Stromal cell of bone marrow (primary cell): ENCODE data around the gene RARA.
A peak's percentile ranks its signal among the peaks of the same experiment; 100 is the strongest.

ENCODE experiments used
- DNase-seq: peaks from one replicate; pipeline ENCODE4 v3.0.0-alpha.2; 2012; ENCODE audit warnings: low read depth

RARA gene

DNA sequence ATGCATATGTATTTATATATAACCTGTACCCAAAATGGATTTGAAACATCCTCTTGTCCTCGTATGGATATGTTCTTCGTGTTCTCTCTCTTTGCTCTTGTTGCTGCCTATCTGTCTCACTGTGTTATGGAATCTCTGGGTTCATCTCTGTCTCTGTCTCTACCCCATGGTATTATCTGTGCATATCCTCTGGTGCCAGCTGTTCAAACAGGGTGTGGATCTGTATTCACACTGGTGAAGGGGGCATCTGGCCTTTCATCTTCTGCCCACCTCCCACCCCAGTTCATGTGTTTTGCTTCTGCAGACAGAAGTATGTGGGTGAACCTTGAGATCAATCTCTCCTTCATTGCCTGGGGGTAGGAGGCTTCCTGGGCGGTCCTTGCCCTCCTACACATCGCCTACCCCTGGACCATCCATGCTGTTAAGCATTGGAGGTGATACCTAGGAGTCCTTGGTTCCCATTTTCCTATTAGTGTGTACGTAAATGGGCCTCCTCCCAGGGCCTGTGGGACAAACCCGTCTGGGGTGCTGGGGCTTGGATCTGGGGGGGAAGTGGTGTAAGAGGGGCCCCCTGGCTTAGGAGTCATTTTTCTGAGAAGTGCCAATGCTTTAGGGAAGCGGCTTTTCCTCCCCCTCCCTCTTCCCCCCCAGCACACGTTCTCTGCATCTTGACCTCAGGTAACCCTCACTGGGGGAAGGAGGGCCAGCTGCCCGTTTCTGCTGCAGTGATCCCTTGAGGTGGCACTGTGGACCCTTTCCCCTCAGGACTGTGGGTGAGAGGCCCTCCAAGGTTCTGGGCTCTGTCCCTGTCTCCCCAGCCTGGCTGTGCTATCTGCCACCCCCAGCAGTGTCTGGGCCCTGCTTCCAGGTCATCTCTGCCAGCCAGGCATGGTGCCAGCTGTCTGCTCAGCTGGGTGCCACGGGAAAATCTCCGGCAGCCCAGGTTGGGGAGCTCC, 21.1 kb downstream of the RARA start:
- DNase-seq = no peak

DNA sequence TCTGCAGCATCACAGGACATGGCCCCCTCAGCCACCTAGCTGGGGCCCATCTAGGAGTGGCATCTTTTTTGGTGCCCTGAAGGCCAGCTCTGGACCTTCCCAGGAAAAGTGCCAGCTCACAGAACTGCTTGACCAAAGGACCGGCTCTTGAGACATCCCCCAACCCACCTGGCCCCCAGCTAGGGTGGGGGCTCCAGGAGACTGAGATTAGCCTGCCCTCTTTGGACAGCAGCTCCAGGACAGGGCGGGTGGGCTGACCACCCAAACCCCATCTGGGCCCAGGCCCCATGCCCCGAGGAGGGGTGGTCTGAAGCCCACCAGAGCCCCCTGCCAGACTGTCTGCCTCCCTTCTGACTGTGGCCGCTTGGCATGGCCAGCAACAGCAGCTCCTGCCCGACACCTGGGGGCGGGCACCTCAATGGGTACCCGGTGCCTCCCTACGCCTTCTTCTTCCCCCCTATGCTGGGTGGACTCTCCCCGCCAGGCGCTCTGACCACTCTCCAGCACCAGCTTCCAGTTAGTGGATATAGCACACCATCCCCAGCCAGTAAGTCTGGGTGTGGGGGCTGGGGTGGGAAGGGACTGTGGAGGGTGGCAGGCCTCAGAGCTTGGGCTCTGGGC, 22.0 kb downstream of the RARA start:
- DNase-seq = no peak

DNA sequence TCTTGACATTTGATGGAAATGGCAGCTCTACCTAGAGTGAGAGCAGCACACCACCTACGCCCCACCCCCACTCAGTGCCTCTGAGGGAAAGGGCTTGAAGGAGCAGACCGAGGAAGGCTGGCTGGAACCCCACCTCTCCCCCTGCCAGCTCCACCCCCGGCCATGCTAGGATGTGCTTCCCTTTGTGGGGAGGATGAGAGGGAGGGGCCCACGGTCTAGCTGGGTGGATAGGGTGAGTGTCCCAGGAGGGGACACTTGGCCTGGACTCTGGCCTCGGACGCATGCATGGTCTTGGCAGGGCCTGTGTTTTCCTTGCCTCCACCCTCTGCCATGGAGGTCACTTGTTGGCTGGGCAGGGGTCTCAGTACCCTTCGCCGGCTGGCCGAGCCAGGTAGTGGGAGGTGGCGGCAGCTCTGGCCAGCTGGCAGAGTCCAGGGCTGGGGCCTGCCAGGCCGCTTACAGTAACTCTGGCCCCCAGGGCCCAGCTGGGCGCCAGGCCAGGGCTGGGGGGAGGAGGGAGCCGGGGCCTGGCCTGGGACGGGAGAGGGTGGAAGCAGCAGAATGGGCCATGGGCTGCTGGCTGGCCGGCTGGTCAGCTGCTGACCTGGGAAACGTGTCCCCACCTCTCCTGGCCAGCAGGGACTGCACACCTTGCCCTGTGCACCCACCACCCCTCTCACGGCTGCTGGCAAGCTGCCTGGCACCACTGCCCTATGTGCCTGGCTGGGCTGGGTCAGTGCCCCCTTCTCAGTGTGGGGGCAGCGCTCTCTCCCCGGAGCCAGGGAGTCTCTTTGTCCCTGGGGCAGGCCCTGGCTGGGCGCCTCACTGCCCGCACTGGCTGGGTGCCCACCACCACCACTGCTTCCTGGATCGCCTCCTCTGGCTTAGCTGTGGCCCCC, 23.0 kb downstream of the RARA start:
- peak; percentile 84 for DNase-seq

DNA sequence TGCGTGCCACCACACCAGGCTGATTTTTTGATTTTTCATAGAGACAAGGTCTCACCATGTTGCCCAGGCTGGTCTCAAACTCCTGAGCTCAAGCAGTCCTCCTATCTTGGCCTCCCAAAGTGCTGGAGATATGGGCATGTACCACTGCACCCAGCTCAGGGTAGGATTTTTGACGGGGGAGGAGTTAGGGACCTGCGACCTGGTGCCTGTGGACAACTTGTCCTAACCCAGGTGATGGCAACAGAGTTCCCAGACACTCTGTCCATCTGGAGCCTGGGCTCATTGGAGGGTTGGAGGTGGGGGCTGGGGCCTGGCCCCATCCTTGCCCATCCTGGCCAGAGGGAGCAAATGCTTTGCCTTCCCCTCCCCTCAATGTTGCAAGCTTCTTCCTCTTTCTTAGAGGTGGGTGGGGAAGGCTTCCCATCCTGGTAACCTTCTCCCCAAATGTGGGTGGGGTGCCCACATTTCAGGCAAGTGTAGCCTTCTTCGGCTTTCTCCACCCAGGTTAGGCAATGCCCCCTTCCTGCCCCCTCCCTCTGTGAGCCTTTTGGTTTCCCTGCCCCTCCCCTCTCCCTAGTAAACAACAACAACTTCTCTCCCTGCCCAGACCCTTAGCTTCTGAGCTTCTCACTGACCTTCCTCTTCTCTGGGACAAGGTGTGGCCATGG, 24.9 kb downstream of the RARA start:
- DNase-seq = no peak

DNA sequence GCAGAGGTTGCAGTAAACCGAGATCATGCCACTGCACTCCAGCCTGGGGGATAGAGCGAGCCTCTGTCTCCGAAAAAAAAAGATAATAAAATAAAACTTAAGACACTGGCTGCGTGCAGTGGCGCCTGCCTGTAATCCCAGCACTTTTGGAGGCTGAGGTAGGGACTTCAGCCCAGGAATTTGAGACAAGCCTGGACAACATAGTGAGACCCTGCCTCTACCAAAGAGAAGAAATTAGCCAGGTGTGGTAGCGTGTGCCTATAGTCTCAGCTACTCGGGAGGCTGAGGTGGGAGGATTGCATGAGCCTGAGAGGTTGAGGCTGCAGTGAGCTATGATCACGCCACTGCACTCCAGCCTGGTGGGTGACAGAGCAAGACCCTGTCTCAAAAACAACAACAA, 26.6 kb downstream of the RARA start:
- DNase-seq = no peak

DNA sequence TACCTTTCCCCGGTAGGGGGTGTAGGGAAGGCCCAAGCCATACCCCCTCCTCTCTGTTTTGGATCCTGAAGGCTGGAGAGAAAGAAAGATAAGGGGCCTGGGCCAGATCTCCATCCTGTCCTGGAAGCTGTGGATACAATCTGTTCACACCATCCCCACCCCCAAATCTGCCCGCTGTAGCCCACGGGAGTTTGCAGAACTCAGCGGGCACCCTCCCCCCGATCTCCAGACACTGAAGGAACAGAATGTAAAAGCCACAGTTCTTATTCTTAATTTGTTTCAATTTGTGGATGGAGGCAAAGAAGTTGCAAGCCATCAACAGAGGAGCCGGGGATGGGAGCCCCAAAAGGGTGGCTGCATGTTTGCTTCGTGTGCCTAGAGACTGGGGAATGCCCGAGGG, 28.4 kb downstream of the RARA start:
- DNase-seq = no peak

DNA sequence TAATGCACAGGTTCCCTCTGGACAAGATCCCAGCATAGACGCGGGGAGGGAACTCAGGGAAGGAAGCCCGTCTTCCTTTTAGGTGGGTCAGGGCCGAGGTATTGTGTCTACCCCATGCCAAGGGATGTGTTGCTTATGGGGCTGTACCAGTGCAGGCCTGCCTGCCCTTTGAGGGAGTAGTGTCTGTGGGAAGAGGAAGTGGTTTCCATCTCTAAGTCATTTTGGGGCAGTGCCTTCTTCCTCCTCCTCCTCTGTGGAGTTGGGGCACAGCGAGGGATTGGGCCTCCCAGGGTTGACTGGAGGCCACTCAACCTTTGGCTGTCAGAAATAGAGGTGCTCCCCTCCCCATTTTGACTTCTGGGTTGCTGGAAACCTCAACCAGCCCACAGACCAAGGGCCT, 29.1 kb downstream of the RARA start:
- DNase-seq = no peak

DNA sequence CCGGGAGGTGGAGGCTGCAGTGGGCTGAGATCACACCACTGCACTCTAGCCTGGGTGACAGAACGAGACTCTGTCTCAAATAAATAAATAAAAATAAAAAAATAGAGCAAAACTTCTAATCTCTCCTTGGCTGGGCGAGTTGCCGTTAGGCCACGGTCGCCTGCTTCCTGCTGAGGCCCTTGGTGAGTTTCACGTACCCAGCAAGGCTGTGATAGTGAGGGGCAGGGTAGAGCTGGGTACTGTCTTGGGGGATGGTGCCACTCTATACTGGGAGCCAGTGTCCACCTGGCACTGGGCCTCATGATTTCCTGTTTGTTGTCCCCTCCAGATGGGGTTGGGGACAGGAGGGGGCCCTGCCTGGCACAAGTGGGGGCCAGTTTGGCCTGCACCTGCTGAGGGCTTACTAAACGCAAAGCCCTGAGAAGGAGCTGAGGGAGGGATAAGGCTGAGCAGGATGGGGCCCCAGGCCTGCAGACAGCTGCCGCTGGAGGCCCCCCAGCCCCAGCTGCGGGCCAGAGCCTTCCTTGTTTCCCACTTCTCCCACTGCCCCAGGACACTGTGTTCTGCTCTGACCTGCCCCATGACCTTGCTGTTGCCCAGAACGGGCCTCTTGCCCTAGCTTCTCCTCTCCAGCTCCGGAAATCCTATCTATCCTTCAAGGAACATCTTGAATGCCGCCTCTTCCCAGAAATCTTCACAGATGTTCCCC, 30.1 kb downstream of the RARA start:
- DNase-seq = no peak

DNA sequence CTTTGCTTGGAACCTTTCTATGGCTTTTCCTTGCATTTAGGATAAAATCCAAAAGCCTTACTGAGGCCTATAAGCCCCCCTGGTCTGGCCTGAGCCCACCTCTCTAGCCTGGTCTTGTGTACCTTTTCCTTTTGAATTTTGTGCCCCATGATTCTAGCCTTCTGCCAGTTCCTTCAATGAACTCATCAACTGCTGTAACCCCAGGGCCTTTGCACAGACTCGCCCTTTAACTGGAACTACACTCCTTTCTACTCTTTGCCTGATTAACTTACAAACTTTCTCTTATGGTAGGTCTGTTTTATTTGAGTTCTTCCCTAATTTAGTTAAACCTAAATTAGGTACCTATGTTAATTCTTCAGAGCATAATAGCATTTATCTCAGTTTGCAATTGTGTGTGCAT, 31.3 kb downstream of the RARA start:
- no peak for DNase-seq

DNA sequence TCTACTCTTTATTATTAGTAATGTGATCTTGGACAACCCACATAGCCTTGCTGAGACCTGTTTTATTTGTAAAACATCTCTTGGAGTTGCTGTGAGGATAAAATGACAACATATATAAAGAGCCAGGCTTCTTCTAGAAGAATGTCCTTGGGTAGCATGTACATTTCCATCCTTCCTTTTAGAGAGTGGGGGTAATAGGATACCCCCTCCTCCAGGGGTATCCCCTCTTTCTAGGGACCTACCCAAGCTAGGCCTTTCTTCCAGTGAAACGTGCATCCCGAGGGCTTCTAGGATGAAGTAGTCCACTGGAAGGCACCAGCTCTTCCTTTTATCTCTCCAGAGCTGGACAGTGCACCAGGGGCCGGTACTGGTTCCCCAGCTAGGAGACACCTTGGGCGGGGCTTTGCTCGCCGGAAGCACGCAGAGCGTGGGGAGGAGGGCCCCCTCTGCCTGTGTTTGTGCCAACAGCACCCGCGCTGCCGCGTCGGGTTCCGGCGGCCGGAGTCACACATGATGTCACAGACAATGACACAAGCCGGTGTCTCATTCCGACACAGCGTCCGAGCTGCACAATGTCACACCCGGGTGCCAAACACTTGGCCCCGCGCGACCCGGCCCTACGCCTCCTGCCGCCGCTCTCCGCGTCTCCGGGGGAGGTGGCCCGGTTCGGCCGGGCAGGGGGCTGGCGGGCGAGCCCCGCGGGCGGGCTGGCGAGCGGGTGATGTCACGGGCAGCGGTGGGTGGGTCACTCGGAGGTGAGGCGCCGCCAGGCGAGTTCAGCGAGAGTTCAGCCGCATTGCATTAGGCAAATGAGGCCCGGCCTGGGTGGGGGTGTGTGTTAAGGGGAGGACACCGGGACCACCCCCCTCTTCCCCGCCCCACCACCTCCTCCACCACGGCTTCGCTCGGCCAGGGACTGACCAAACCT, 32.2 kb downstream of the RARA start:
- DNase-seq = no peak

DNA sequence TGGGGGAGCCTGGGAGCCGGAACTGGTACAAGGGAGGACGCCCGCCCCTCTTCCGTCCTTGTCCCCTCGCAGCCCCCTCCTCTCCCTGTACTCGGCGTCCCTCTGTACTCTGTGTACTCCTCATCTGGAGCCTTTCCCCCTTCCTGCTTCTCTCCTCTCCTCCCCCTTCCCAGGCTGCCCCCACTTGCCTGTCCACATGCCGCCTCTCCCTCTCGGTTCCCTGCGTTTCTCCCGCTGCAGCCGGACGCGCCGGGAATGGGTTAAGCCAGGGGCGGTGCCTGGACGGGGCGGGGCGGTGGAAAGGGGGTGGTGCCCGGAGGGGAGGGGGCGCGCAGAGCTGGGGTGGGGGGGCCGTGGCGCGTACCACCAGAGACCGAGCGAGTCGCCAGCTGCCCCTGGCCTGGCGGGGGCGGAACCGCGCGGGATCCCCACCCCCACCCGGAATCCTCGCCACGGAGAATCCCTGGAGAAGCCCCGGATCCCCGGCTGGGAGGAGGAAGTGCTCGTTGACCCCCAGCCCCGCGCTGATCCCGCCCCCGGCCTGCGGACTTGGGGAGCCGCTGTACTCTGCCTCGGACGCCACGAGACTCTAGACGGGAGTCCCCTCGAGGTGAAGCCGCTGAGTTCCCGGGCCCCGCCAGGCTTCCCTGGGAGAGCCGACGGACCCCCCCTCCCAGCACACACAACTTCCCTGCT, 33.0 kb downstream of the RARA start:
- DNase-seq = no peak

DNA sequence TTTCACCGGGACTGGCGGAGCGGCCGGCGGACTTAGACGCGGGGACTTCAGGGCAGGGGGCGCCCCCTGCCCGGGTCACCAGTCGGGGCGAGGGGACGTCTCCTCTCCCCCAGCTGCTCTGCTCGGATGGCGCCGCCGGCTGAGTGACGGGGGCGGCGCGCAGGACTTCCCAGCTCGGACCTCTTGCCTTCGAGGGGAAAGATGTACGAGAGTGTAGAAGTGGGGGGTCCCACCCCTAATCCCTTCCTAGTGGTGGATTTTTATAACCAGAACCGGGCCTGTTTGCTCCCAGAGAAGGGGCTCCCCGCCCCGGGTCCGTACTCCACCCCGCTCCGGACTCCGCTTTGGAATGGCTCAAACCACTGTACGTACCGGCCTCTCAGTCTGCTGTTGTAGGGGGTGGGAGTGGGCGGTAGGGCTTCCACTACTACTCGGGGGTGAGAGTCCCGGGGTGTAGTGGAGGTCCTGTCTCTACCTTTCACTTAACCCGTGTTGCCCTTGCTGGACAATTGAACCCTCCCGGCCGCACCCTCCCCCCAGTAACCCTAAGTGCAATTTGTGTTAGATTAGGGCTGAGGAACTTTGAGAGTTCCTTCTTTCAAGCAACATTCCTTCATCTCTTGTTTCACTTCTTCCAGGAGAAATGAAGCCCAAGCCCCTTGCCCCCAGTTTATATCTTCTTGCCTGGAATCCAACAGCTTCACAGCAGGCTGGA, 33.7 kb downstream of the RARA start:
- DNase-seq = no peak

DNA sequence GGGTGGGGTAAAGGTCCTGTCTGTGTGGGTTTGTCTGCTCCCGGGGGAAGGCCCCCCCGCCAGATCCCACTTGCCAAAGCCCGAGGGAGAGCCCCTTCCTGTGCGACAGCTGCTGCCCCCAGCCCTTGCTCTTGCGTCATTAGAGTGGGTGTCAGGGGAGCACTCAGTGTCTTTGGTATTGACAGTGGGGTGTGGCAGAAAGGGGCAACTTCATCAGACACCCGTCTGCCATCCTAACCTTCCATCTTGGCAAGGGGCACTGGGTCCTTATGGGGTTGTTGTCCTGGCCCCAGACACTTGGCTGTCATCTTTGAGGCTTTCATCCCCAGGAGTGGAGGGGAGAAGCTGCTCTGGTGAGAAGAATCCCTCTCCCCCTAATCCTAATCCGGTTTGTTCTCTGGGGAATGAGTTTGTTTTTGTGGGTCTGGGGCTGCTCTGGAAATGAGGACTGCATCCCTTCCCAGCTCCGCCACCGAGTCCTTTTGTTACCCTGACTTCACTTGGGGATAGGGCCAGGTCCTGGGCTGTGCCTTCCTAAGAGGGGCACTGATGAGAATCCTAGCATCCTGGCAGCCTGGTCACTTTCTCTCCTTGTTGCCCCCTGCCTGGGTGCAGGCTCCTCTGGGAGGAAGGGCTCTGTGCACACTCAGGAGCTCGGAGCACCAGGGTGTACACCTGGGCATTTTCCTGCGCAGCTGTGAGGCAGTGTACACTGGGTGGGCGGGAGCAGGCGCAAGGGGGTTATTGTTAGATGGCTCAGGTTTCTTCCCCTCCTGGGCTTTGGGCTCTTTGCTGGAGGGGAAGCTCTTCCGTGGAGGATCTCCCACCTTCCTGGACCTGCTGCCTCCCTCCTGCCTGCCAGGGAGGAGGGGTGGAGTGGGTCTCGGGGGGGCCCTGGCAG, 34.5 kb downstream of the RARA start:
- no peak for DNase-seq

DNA sequence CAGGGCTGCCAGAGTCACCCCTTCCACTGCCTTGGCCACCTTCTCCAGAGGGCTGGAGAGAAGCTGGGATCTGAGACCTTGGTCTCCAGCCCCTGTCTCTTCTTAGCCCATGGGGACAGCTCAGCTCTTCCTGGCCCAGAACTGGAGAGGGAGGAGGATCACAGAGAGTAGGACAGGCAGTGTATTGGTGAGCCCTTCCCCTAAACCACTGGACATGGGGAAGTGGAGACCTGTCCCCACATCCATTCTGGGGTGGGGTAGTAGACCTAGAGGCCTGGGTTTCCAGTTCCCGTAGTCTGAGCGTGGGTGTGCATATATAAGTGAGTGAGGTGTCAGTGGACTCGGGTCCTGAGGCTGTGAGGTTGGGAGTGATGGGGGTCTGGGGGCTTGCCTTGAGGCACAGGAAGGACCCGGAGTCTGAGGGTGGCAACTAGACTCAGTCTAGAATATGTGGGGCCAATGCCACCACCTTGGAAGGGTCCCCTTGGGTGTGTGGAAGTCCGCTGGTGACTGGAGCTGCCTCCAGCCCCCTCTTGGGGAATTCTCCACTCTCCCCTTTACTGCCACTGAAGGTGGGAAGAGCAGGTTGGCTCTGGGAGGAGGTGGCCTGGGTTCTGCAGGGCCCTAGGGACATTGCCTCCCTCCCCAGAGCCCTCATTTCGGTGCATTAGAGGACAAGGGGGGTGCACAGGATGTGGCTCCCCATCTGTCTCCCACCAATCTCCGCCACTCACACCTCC, 35.6 kb downstream of the RARA start:
- DNase-seq = no peak

DNA sequence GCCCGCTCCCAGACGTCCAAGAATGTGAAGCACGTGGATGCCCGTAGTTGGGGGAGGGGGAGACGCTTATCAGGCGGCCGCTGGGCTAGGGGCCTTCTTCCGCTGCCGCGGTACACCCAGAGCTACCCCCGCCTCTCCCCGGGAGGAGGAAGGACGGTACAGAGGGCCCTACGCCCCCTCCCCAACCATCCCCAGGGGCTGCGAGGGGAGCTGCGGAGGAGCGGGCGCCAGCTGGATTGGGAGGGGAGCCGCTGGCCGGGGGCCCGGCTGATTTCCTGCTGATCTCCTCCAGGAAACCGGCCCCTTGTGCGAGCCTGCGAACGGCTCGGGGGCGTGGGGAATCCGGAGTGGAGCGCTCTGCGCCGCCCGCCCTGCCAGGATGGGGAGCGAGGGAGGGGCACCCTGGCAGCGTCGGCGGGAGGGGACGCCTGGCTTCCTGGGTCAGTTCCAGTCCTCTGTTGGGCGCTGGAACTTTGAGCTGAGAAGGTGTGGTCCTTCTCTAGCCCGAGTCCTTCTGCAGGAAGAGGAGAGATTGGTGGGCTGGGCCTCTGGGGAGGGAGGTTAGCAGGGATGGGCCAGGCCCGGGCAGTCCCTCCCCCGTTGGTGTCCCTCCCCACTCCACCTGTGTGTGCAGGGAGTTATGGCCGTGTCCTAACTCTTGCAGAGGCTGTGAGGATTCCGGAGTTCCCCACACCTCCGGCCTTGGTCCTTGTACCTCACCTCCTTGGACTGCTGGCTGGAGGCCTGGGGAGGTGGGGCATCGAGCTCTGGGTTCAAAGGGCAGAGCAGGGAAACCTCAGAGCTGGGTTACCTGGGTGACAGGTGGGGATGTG, 36.4 kb downstream of the RARA start:
- DNase-seq = no peak
